Ramos (cell line): ENCODE results near the gene SRGN.

Experiments used
- in situ Hi-C: fragments of 300-500 bp; cut with MboI; formaldehyde crosslinking; loops from one replicate; pipeline ENCODE4 v1.14.3; 2022; ENCODE audit warnings: low sequenced_read_pairs; ENCODE audit not compliant: unreplicated experiment

The SRGN gene

DNA sequence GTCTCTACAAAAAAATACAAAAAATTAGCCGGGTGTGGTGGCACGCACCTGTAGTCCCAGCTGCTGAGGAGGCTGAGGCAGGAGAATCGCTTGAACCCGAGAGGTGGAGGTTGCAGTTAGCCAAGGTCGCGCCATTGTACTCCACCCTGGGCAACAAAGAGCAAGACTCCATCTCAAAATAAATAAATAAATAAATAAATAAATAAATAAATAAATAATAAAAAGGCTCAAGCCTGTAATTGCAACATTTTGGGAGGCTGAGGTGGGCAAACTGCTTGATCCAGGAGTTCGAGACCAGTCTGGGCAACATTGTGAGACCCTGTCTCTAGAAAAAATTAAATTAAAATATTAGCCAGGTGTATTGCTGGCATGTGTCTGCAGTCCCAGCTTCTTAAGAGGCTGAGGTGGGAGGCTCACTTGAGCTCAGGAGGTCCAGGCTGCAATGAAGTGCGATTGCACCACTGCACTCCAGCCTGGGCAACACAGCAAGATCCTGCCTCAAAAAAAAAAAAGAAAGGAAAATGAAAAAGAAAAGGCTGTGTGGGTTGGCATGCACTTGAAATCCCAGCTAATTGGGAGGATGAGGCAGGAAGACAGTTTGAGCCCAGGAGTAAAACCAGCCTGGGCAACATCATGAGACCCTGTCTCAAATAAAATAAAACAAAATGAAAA is 27.6 kb upstream of the SRGN start:
- in situ Hi-C loops, result no loop called here

- in situ Hi-C loops, result no loop called here
These were observed 26.4 kb upstream of the SRGN start for GRCh38 chr10:69061305-69062161.

DNA sequence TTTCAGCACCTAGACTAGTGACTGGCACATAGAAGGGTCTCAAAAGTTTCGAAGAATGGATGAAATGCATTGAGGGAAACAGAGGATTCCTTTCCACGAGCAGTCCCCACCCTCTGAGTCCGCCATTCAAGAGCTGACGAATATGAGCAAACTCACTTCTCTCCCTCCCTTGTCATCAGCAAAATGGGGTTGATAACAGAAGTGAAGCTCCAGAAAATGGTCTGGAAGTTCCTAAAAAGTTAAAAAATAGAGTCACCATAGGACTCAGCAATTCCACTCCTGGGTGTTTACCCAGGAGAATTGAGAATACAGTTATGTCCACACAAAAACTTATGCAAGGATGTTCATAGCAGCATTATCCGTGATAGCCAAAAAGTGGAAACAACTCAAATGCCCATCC is 25.0 kb upstream of the SRGN start:
- in situ Hi-C loops, result no loop called here

GRCh38 chr10:69064762-69065328 is 23.1 kb upstream of the SRGN start:
- in situ Hi-C loops, result no loop called here

GRCh38 chr10:69065406-69066361 is 22.2 kb upstream of the SRGN start:
- in situ Hi-C loops, result no loop called here

DNA sequence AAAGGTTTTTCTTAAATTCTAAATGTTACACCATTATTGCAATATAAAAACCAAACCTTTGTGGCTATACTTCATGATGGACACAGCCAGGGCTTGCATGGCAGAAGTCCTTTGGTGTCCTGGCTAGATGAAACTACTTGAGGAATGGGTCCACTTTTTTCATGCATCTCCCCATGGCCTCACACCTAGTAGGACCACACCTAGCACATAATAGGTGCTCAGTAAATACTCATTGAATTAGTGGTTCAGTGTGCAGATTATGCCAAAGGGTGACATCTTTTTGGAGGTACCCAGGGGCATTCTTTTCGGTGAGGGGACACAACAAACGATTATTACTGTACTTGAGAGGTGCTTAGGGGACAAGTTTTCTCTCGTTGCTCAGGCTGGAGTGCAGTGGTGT is 20.7 kb upstream of the SRGN start:
- in situ Hi-C loops, result no loop called here

DNA sequence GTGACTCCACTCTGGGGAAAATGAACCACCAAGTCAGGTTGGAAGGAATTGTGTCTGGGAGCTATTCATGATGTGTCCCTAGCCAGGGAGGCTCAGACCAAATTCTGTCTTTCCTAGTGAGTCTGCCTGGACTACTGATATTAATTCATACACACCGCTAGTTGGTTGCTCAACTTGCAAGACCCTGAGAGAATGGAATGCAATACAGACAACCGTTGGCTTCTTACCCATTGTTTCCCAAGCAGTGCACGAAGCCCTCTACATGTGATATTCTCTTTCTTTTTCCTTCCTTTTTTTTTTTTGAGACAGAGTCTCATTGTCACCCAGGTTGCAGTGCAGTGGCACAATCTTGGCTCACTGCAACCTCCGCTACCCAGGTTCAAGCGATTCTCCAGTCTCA is 19.4 kb upstream of the SRGN start:
- in situ Hi-C loops, result no loop called here

- in situ Hi-C loops, result no loop called here
These were observed 18.5 kb upstream of the SRGN start for GRCh38 chr10:69069090-69070042.

- in situ Hi-C loops, result no loop called here
These were observed 17.0 kb upstream of the SRGN start for GRCh38 chr10:69070951-69071350.

- in situ Hi-C loops, result no loop called here
These were observed 16.3 kb upstream of the SRGN start for GRCh38 chr10:69071610-69072009.

- in situ Hi-C loops, result no loop called here
These were observed 14.9 kb upstream of the SRGN start for GRCh38 chr10:69073026-69073425.

GRCh38 chr10:69073736-69074364 is 14.1 kb upstream of the SRGN start:
- in situ Hi-C loops, result no loop called here

GRCh38 chr10:69074532-69074931 is 13.4 kb upstream of the SRGN start:
- in situ Hi-C loops, result no loop called here

GRCh38 chr10:69075431-69075830 is 12.5 kb upstream of the SRGN start:
- in situ Hi-C loops, result no loop called here

GRCh38 chr10:69078311-69078710 is 9.6 kb upstream of the SRGN start:
- in situ Hi-C loops, result no loop called here

DNA sequence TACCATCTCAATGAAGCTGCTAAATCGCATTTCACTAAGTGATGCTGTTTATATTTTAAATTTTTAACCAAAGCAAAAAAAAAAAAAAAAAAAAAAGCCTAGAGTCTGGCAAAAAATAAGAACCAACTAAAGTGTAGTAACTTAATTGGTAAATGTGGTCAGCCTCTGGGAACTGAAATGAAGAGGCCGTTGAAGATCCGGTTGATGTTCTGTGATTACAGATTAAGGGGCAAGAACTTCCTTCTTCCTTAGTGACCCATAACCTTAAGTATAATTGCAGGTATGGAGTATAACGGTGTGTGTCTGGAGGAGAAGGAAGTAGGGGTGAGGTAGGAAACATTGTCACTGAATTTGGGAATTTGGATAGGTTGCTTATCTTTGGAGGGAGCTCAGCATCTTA is 7.7 kb upstream of the SRGN start:
- in situ Hi-C loops, result no loop called here

DNA sequence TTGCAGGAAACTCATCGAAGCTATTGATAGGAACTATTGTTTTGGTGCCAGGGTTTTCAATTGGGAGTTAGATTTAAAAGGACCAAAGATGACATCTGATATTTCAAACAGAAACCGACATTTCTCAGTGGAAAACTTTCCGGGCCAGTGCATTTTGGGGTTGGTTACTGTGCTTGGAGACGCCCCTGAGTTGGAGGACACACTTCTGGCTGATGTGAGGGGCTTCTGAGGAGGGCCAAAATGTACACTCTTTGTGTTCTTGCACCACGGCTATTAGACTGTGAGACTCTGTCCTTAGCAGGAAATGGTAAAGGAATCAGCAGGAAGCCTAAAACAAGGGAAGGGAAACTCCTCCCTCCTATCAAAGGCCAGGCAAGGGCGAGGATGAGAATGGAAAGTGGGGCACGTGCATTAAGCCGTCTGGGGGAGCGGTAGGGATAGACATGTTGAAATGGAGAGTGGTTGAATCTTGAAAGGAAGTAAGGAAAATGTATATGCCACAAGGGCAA is 1.8 kb upstream of the SRGN start:
- in situ Hi-C loops, result no loop called here

GRCh38 chr10:69088471-69088769 is 517 bp downstream of the SRGN start:
- in situ Hi-C loops, result no loop called here
